Heart left ventricle (tissue), 13 donors: ENCODE measurements around the gene TIGIT.

Source experiments
- CTCF ChIP-seq, 12 donors: fragments of 200-600 bp; sonication (generic) in 4 of 12; IDR thresholded peaks; one replicate each; pipeline versions ENCODE4 v1.5.0 to v1.8.0; 2018 to 2022; ENCODE audit warnings: antibody characterized with exemption in 12 of 12, mild to moderate bottlenecking in 5 of 12
- POLR2A ChIP-seq, 2 donors: fragments of 450-650 bp; IDR thresholded peaks; one replicate each; pipeline ENCODE4 v1.6.1; 2017; ENCODE audit warnings: antibody characterized with exemption in 2 of 2, mild to moderate bottlenecking in 2 of 2, moderate library complexity in 2 of 2
- donor health status: ischemic (EF 13 %, LVEDD 7.1; RV severe dilation, severe dysfunction).
- donor health status: DM: no; HTN: yes; CAD: no.
- donor health status: DM: no; HTN: no; CAD: no.
- donor health status: ischemic (EF 25% LVEDD 6.9; RV normal size, moderate dysfunction).
- donor health status: ischemic (EF 25% LVEDD 5.7; RV mildly dilated, moderate dysfunction).
- donor health status: ischemic (EF 35%, LVEDD 5.7; RV mildly dilated, moderate dysfunction).
- donor health status: nonischemic (EF 11% LVEDD 7.7; RV severe dilation, severe dysfunction).
- donor health status: DM: yes; HTN: yes; CAD: no.
- donor health status: PGD.
- donor health status: ischemic (EF 29% LVEDD 5.4; RV normal size, mild dysfunction).
- donor health status: nonischemic (EF 23%, LVEDD 6.1; RV moderate dilation, normal function).

GRCh38 chr3:114338651-114339357 lies 45.0 kb downstream of the TIGIT start:
- no peak for TF ChIP-seq POLR2A (IDR thresholded peaks at IDR 0.05)
- no peak for TF ChIP-seq CTCF (IDR thresholded peaks at IDR 0.05)
